Mesenchymal stem cell (in vitro differentiated cells and primary cell): ENCODE data around the gene LINGO4.

ENCODE experiments used
- DNase-seq: peaks from one replicate; pipeline ENCODE4 v3.0.0-alpha.2; 2013
- H2AFZ ChIP-seq: one replicate; pipeline ENCODE4 v1.6.1; 2013; ENCODE audit warnings: low read depth, mild to moderate bottlenecking, control low read depth, inconsistent platforms, low read length, moderate library complexity
- H2AK5ac ChIP-seq: 2 replicates; pipeline ENCODE4 v1.6.1; 2013; ENCODE audit warnings: low read length, moderate library complexity, mild to moderate bottlenecking, inconsistent platforms; ENCODE audit not compliant: severe bottlenecking
- H2BK120ac ChIP-seq: one replicate; pipeline ENCODE4 v1.6.1; 2013; ENCODE audit warnings: low read depth, mild to moderate bottlenecking, inconsistent platforms, low read length, moderate library complexity
- H2BK12ac ChIP-seq, 2 experiments: one replicate each; pipeline ENCODE4 v1.6.1; 2013; ENCODE audit warnings: inconsistent platforms in 2 of 2, low read length in 2 of 2, mild to moderate bottlenecking in 2 of 2, moderate library complexity in 2 of 2, control low read depth in 1 of 2
- H2BK15ac ChIP-seq: one replicate; pipeline ENCODE4 v1.6.1; 2013; ENCODE audit warnings: mild to moderate bottlenecking, low read depth, inconsistent platforms; ENCODE audit not compliant: poor library complexity, severe bottlenecking
- H2BK5ac ChIP-seq: 2 replicates; pipeline ENCODE4 v1.6.1; 2013; ENCODE audit warnings: low read depth, mild to moderate bottlenecking, low read length, control low read depth, inconsistent platforms; ENCODE audit not compliant: poor library complexity, severe bottlenecking
- H3K14ac ChIP-seq, 2 experiments: one replicate each; pipeline ENCODE4 v1.6.1; 2013; ENCODE audit warnings: inconsistent platforms in 2 of 2, low read length in 2 of 2, control low read depth in 1 of 2, mild to moderate bottlenecking in 1 of 2, moderate library complexity in 1 of 2
- H3K18ac ChIP-seq, 2 experiments: one replicate each; pipeline ENCODE4 v1.6.1; 2013; ENCODE audit warnings: inconsistent platforms in 2 of 2, low read length in 2 of 2, control low read depth in 1 of 2, low read depth in 1 of 2, mild to moderate bottlenecking in 1 of 2
- H3K23ac ChIP-seq, 2 experiments: one replicate each; pipeline ENCODE4 v1.6.1; 2013; ENCODE audit warnings: inconsistent platforms in 2 of 2, low read length in 2 of 2, mild to moderate bottlenecking in 2 of 2, moderate library complexity in 2 of 2, control low read depth in 1 of 2
- H3K27ac ChIP-seq: 2 replicates; pipeline ENCODE4 v1.5.1; 2013; ENCODE audit warnings: mild to moderate bottlenecking, moderate library complexity, low read length, control low read depth, inconsistent platforms; ENCODE audit not compliant: poor library complexity, severe bottlenecking
- H3K27me3 ChIP-seq, 2 experiments: 2 replicates each; pipeline versions ENCODE4 v1.6.1 to v1.7.0; 2013; ENCODE audit warnings: low read length in 2 of 2, mild to moderate bottlenecking in 2 of 2, moderate library complexity in 2 of 2, control low read depth in 1 of 2, inconsistent platforms in 1 of 2; ENCODE audit not compliant: control insufficient read depth in 1 of 2, insufficient read depth in 1 of 2
- H3K36me3 ChIP-seq, 2 experiments: 2 replicates each; pipeline versions ENCODE4 v1.6.1 to v1.7.0; 2013; ENCODE audit warnings: low read length in 2 of 2, control low read depth in 1 of 2, inconsistent platforms in 1 of 2, low read depth in 1 of 2, mild to moderate bottlenecking in 1 of 2; ENCODE audit not compliant: insufficient read depth in 2 of 2, control insufficient read depth in 1 of 2
- H3K4ac ChIP-seq, 2 experiments: one replicate each; pipeline ENCODE4 v1.6.1; 2013; ENCODE audit warnings: inconsistent platforms in 2 of 2, low read length in 2 of 2, mild to moderate bottlenecking in 2 of 2, moderate library complexity in 2 of 2, control low read depth in 1 of 2, low read depth in 1 of 2
- H3K4me1 ChIP-seq: 2 replicates; pipeline ENCODE4 v1.6.1; 2013; ENCODE audit warnings: low read depth, low read length, control low read depth; ENCODE audit not compliant: control insufficient read depth, insufficient read depth
- H3K4me2 ChIP-seq: 2 replicates; pipeline ENCODE4 v1.6.1; 2013; ENCODE audit warnings: low read length, mild to moderate bottlenecking, inconsistent platforms; ENCODE audit not compliant: poor library complexity, severe bottlenecking
- H3K4me3 ChIP-seq, 2 experiments: 2 replicates each; pipeline versions ENCODE4 v1.5.1 to v1.7.0; 2013; ENCODE audit warnings: low read length in 2 of 2, mild to moderate bottlenecking in 2 of 2, control low read depth in 1 of 2, low read depth in 1 of 2; ENCODE audit not compliant: insufficient read depth in 1 of 2
- H3K79me1 ChIP-seq: replicated peaks from 2 replicates; pipeline ENCODE4 v1.6.1; 2013; ENCODE audit warnings: mild to moderate bottlenecking, control low read depth, low read length, inconsistent platforms; ENCODE audit not compliant: poor library complexity, severe bottlenecking
- H3K9ac ChIP-seq: 2 replicates; pipeline ENCODE4 v1.7.0; 2013; ENCODE audit warnings: mild to moderate bottlenecking, low read length, moderate library complexity
- H3K9me3 ChIP-seq: 2 replicates; pipeline ENCODE4 v1.7.0; 2013; ENCODE audit warnings: mild to moderate bottlenecking, low read length; ENCODE audit not compliant: control insufficient read depth
- H4K8ac ChIP-seq: one replicate; pipeline ENCODE4 v1.6.1; 2013; ENCODE audit warnings: inconsistent platforms, mild to moderate bottlenecking, low read length, moderate library complexity
- H4K91ac ChIP-seq: one replicate; pipeline ENCODE4 v1.6.1; 2013; ENCODE audit warnings: mild to moderate bottlenecking, low read length, inconsistent platforms
- WGBS: methylation state at CpG from one replicate; pipeline ENCODE4 v1.1.7; 2013; ENCODE audit warnings: mixed read lengths; 5-methylcytosine and 5-hydroxymethylcytosine counted together

Gene LINGO4

GRCh38 chr1:151777317-151777716 is 27.9 kb downstream of the LINGO4 start:
- Histone ChIP-seq H3K14ac (no peak overlapping the region), H3K79me1 (no peaks in the 10 kb centered on the region), H2BK5ac (no peak overlapping the region), H3K4me3 (no peak overlapping the region), H2BK15ac (no peak overlapping the region), H3K4me1 (no peaks in the 10 kb centered on the region), H3K4me2 (no peak overlapping the region), H3K9me3 (no peaks in the 10 kb centered on the region), H3K27me3 (no peaks in the 10 kb centered on the region), H3K18ac (no peak overlapping the region), H2BK120ac (no peak overlapping the region), H2AFZ (no peak overlapping the region), H2AK5ac (no peak overlapping the region), H4K8ac (no peak overlapping the region), H4K91ac (no peak overlapping the region), H2BK12ac (no peak overlapping the region), H3K4ac (no peak overlapping the region), H3K27ac (no peak overlapping the region), H3K23ac (no peak overlapping the region), H3K36me3 (peaks cover 0 to 9% of the 10 kb centered on the region in 2 experiments), H3K9ac (no peak overlapping the region)
- no peak for DNase-seq
- WGBS, result 83% methylated on average over 3 of the region's 4 CpGs

- Histone ChIP-seq H3K4me3 (no peak overlapping the region), H3K9ac (no peak overlapping the region), H3K79me1 (no peaks in the 10 kb centered on the region), H3K27me3 (no peaks in the 10 kb centered on the region), H2BK120ac (no peak overlapping the region), H3K4me1 (no peaks in the 10 kb centered on the region), H3K9me3 (no peaks in the 10 kb centered on the region), H2AK5ac (no peak overlapping the region), H2BK5ac (no peak overlapping the region), H3K27ac (no peak overlapping the region), H2BK12ac (no peak overlapping the region), H3K23ac (no peak overlapping the region), H2BK15ac (no peak overlapping the region), H4K8ac (no peak overlapping the region), H3K14ac (no peak overlapping the region), H4K91ac (no peak overlapping the region), H3K18ac (no peak overlapping the region), H3K4me2 (no peak overlapping the region), H3K36me3 (peaks cover 0 to 9% of the 10 kb centered on the region in 2 experiments), H3K4ac (no peak overlapping the region), H2AFZ (no peak overlapping the region)
- 94% methylated on average over 2 of the region's 3 CpGs for WGBS
- no peak for DNase-seq
Measured at GRCh38 chr1:151776665-151777062, 28.6 kb downstream of the LINGO4 start.

- no peaks in the 10 kb centered on the region for H3K4me1 ChIP-seq
- no peak overlapping the region for H2BK15ac ChIP-seq
- no peak overlapping the region for H3K4ac ChIP-seq
- H2BK120ac ChIP-seq, result no peak overlapping the region
- no peak overlapping the region for H2BK12ac ChIP-seq
- H4K91ac ChIP-seq, result no peak overlapping the region
- no peak overlapping the region for H3K23ac ChIP-seq
- no peak overlapping the region for H3K4me3 ChIP-seq
- H3K18ac ChIP-seq, result no peak overlapping the region
- no peak for DNase-seq
- no peaks in the 10 kb centered on the region for H3K79me1 ChIP-seq
- no peaks in the 10 kb centered on the region for H3K27me3 ChIP-seq
- no peaks in the 10 kb centered on the region for H3K9me3 ChIP-seq
- H3K27ac ChIP-seq, result no peak overlapping the region
- H2AFZ ChIP-seq, result no peak overlapping the region
- no peak overlapping the region for H3K4me2 ChIP-seq
- H3K36me3 ChIP-seq, result peaks cover 0 to 9% of the 10 kb centered on the region in 2 experiments
- H4K8ac ChIP-seq, result no peak overlapping the region
- 94% methylated on average over 7 of the region's 7 CpGs for WGBS
- no peak overlapping the region for H2AK5ac ChIP-seq
- no peak overlapping the region for H3K14ac ChIP-seq
- H3K9ac ChIP-seq, result no peak overlapping the region
- no peak overlapping the region for H2BK5ac ChIP-seq
Measured at GRCh38 chr1:151775894-151776664, 29.1 kb downstream of the LINGO4 start.

- H3K27ac ChIP-seq, result no peak overlapping the region
- peaks cover 0 to 9% of the 10 kb centered on the region in 2 experiments for H3K36me3 ChIP-seq
- H2BK12ac ChIP-seq, result no peak overlapping the region
- no peak overlapping the region for H3K23ac ChIP-seq
- H2BK120ac ChIP-seq, result no peak overlapping the region
- no peaks in the 10 kb centered on the region for H3K4me1 ChIP-seq
- WGBS, result 69% methylated on average over 2 of the region's 3 CpGs
- no peak overlapping the region for H3K4me3 ChIP-seq
- no peaks in the 10 kb centered on the region for H3K9me3 ChIP-seq
- H2BK5ac ChIP-seq, result no peak overlapping the region
- H3K4me2 ChIP-seq, result no peak overlapping the region
- no peak overlapping the region for H3K14ac ChIP-seq
- H3K18ac ChIP-seq, result no peak overlapping the region
- no peaks in the 10 kb centered on the region for H3K27me3 ChIP-seq
- H4K8ac ChIP-seq, result no peak overlapping the region
- H2BK15ac ChIP-seq, result no peak overlapping the region
- H2AK5ac ChIP-seq, result no peak overlapping the region
- no peak overlapping the region for H3K9ac ChIP-seq
- no peak overlapping the region for H4K91ac ChIP-seq
- DNase-seq, result no peak
- H3K79me1 ChIP-seq, result no peaks in the 10 kb centered on the region
- no peak overlapping the region for H3K4ac ChIP-seq
- no peak overlapping the region for H2AFZ ChIP-seq
Measured at GRCh38 chr1:151774256-151774922, 30.8 kb downstream of the LINGO4 start.
